ENCODE results near the gene POC1A. TPM values are rescaled to one million over a fixed set of nuclear protein-coding genes. Genes with fewer than 3 reads are reported as not detected.

POC1A gene
- total and polyA plus RNA-seq, 2 experiments from 2014 or later, result 19.1 to 26.7 TPM

GRCh38 chr3:52194485-52195290, 40.5 kb upstream of the POC1A start:
- Mint-ChIP-seq H3K4me3 (no peak overlapping the region), H3K27ac (no peak overlapping the region), H3K27me3 (ENCODE audit: insufficient read depth, low read depth, poor library complexity) (peaks cover 24% of the 10 kb centered on the region), H3K4me1 (peaks cover 19% of the 10 kb centered on the region), H3K36me3 (ENCODE audit: low read depth) (peaks cover 4% of the 10 kb centered on the region; the same call in 2 of the 3 replicates), H3K9me3 (peaks cover 4% of the 10 kb centered on the region; the same call in 1 of the 3 replicates)
- no peak overlapping the region for H3K4me3 ChIP-seq
- DNase-seq (ENCODE audit: low spot score) (no peak), ATAC-seq (no peak)
- H3K9me2 ChIP-seq (ENCODE audit: insufficient read depth), result no peaks in the 10 kb centered on the region
- H2AFZ ChIP-seq, result no peak overlapping the region
- TF ChIP-seq JUNB (IDR thresholded peaks at IDR 0.05; ENCODE audit: unreplicated experiment), result no peak
- TF ChIP-seq NANOG (IDR thresholded peaks at IDR 0.05; ENCODE audit: borderline replicate concordance), result no peak
- no peak for TF ChIP-seq ETS1 (IDR thresholded peaks at IDR 0.05)
- no peak for TF ChIP-seq EZH2 (IDR thresholded peaks at IDR 0.05; ENCODE audit: low read depth, unreplicated experiment)
- no peak for TF ChIP-seq CREB1 (CRISPR knock-in tag; IDR thresholded peaks at IDR 0.05; ENCODE audit: low read depth)
- TF ChIP-seq STAT1 (IDR thresholded peaks at IDR 0.05; ENCODE audit: unreplicated experiment), result no peak
- TF ChIP-seq ZNF331 (CRISPR knock-in tag; IDR thresholded peaks at IDR 0.05; ENCODE audit: low read depth), result no peak
- no peak for TF ChIP-seq ZNF114 (CRISPR knock-in tag; IDR thresholded peaks at IDR 0.05)
- H3K79me2 ChIP-seq (replicated peaks; ENCODE audit: insufficient read depth), result peaks cover 12% of the 10 kb centered on the region
- H3K4me2 ChIP-seq, result no peak overlapping the region
- H4K20me1 ChIP-seq (replicated peaks; ENCODE audit: insufficient read depth), result peaks cover 3% of the 10 kb centered on the region; the same call in 1 of the 2 replicates
- H3K4me1 ChIP-seq (ENCODE audit: insufficient read depth), result peaks cover 10% of the 10 kb centered on the region
- no peaks in the 10 kb centered on the region for H3K27me3 ChIP-seq (ENCODE audit: insufficient read depth)
- H3F3A ChIP-seq (replicated peaks; ENCODE audit: low read depth), result peaks cover 7% of the 10 kb centered on the region; the same call in 1 of the 2 replicates
- peaks cover 5% of the 10 kb centered on the region; the same call in 1 of the 2 replicates for H3K36me3 ChIP-seq (ENCODE audit: insufficient read depth)
- no peak overlapping the region for H3K27ac ChIP-seq (ENCODE audit: low read depth)

- peaks cover 24% of the 10 kb centered on the region for H3K27me3 Mint-ChIP-seq (ENCODE audit: insufficient read depth, low read depth, poor library complexity)
- H3K9me3 Mint-ChIP-seq, result no peaks in the 10 kb centered on the region
- Histone ChIP-seq H2AFZ (no peak overlapping the region), H3K4me2 (no peak overlapping the region), H3F3A (replicated peaks; ENCODE audit: low read depth) (peaks cover 11% of the 10 kb centered on the region; the same call in 1 of the 2 replicates), H3K27ac (ENCODE audit: low read depth) (no peak overlapping the region), H3K4me1 (ENCODE audit: insufficient read depth) (peaks cover 5% of the 10 kb centered on the region; the same call in 1 of the 2 replicates), H3K36me3 (ENCODE audit: insufficient read depth) (no peaks in the 10 kb centered on the region), H3K79me2 (replicated peaks; ENCODE audit: insufficient read depth) (no peaks in the 10 kb centered on the region), H4K20me1 (replicated peaks; ENCODE audit: insufficient read depth) (no peaks in the 10 kb centered on the region), H3K27me3 (ENCODE audit: insufficient read depth) (no peaks in the 10 kb centered on the region), H3K4me3 (no peak overlapping the region), H3K9me2 (ENCODE audit: insufficient read depth) (no peaks in the 10 kb centered on the region)
- no peak overlapping the region for H3K27ac Mint-ChIP-seq
- no peak overlapping the region for H3K4me3 Mint-ChIP-seq
- no peaks in the 10 kb centered on the region for H3K36me3 Mint-ChIP-seq (ENCODE audit: low read depth)
- DNase-seq (ENCODE audit: low spot score), result no peak
- H3K4me1 Mint-ChIP-seq, result peaks cover 10% of the 10 kb centered on the region
- no peak for ATAC-seq
- no peak for TF ChIP-seq JUNB (IDR thresholded peaks at IDR 0.05; ENCODE audit: unreplicated experiment)
- no peak for TF ChIP-seq ZNF462 (CRISPR knock-in tag; IDR thresholded peaks at IDR 0.05)
- TF ChIP-seq ETS1 (IDR thresholded peaks at IDR 0.05), result no peak
- TF ChIP-seq POLR2AphosphoS5 (IDR thresholded peaks at IDR 0.05; ENCODE audit: low read depth), result no peak
- TF ChIP-seq STAT1 (IDR thresholded peaks at IDR 0.05; ENCODE audit: unreplicated experiment), result no peak
- no peak for TF ChIP-seq EZH2phosphoT487 (IDR thresholded peaks at IDR 0.05; ENCODE audit: unreplicated experiment)
- no peak for TF ChIP-seq CREB1 (CRISPR knock-in tag; IDR thresholded peaks at IDR 0.05; ENCODE audit: low read depth)
- TF ChIP-seq ZNF114 (CRISPR knock-in tag; IDR thresholded peaks at IDR 0.05), result no peak
- TF ChIP-seq NANOG (IDR thresholded peaks at IDR 0.05; ENCODE audit: borderline replicate concordance), result no peak
- no peak for TF ChIP-seq EZH2 (IDR thresholded peaks at IDR 0.05; ENCODE audit: low read depth, unreplicated experiment)
- TF ChIP-seq ZNF331 (CRISPR knock-in tag; IDR thresholded peaks at IDR 0.05; ENCODE audit: low read depth), result no peak
Observed at GRCh38 chr3:52193065-52193464, 38.8 kb upstream of the POC1A start.

All from GM23338 (cell line).